Measurements from ENCODE around the gene LPP.

DNA sequence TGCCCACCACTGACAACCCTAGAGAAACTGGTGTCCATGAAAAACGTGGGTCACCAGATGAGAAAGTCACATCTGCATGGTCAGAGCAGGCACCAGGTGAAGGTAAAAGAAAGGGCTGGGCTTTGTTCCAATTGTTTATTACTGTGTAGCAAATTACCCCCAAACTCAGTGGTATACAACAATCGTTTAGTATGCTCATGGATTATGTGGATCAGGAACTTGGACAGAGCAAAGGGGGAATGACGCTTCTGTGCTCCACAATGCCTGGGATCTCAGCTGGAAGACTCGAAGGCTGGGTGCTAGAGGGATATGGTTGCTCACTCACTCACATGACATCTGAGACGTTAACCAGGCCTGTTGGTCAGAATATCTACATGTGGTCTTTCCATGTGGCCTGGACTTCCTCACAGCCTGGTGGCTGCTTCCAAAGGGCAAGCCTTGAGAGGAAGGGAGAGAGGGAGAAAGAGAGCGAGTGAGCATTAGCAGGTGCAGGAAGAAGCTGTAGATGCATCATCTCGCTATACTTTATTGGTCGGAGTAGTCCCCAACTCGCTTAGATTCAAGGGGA is 44.9 kb downstream of the LPP start:
- TF ChIP-seq, protein P1, sequence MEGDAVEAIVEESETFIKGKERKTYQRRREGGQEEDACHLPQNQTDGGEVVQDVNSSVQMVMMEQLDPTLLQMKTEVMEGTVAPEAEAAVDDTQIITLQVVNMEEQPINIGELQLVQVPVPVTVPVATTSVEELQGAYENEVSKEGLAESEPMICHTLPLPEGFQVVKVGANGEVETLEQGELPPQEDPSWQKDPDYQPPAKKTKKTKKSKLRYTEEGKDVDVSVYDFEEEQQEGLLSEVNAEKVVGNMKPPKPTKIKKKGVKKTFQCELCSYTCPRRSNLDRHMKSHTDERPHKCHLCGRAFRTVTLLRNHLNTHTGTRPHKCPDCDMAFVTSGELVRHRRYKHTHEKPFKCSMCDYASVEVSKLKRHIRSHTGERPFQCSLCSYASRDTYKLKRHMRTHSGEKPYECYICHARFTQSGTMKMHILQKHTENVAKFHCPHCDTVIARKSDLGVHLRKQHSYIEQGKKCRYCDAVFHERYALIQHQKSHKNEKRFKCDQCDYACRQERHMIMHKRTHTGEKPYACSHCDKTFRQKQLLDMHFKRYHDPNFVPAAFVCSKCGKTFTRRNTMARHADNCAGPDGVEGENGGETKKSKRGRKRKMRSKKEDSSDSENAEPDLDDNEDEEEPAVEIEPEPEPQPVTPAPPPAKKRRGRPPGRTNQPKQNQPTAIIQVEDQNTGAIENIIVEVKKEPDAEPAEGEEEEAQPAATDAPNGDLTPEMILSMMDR (IDR thresholded peaks at IDR 0.05 in 4 of 5, conservative IDR thresholded peaks at IDR 0.05 in 1 of 5), result no peak
- no peak for TF ChIP-seq POLR2A (IDR thresholded peaks at IDR 0.05)

Data from gastrocnemius medialis (tissue), 4 donors.